DMS53 treated with DMSO at 0.1 percent for 48 hours (cell line): ENCODE results near the gene RAB27A.
"Not testable (repeated sequence)": the region's sequence is repeated elsewhere in the genome, so short reads cannot be mapped to it uniquely, and the experiment has no call there.

Source experiments
- DNase-seq: peaks from one replicate; lab custom pipeline; 2025; ENCODE audit not compliant: unreplicated experiment; lab: John Stamatoyannopoulos, UW

RAB27A gene

GRCh38 chr15:55289746-55290527 is at the start of gene RAB27A:
RAB27A (minus strand) TSS chr15:55289813; CDS start chr15:55234934, 54,879 bp downstream.
- peak; percentile 60 for DNase-seq

- DNase-seq: no peak
These were observed 47.5 kb upstream of the RAB27A start for GRCh38 chr15:55337160-55337559.

GRCh38 chr15:55334997-55335396 is 45.4 kb upstream of the RAB27A start:
- no peak for DNase-seq

GRCh38 chr15:55334371-55334770 is 44.8 kb upstream of the RAB27A start:
- no peak for DNase-seq

GRCh38 chr15:55327387-55327786 is 37.8 kb upstream of the RAB27A start:
- no peak for DNase-seq

GRCh38 chr15:55322467-55322866 is 32.9 kb upstream of the RAB27A start:
- no peak for DNase-seq

- DNase-seq: no peak
These were observed 31.4 kb upstream of the RAB27A start for GRCh38 chr15:55320963-55321362.

- DNase-seq: no peak
These were observed 30.6 kb upstream of the RAB27A start for GRCh38 chr15:55320238-55320550.

- no peak for DNase-seq
These were observed 30.1 kb upstream of the RAB27A start for GRCh38 chr15:55319537-55320237.

GRCh38 chr15:55318588-55319494 is 29.2 kb upstream of the RAB27A start, which contains the start of the genes PIGB and PIGBOS1:
PIGB (plus strand) TSS chr15:55319222; CDS start chr15:55319251, 29 bp downstream.
PIGBOS1 (minus strand) TSS chr15:55319123; CDS start chr15:55317792, 1,331 bp downstream.
- DNase-seq: peak; percentile 66

GRCh38 chr15:55302801-55303200 is 13.2 kb upstream of the RAB27A start:
- not testable (repeated sequence) for DNase-seq

GRCh38 chr15:55297315-55297714 is 7.7 kb upstream of the RAB27A start:
- no peak for DNase-seq

- DNase-seq: peak; percentile 60
These were observed 980 bp upstream of the RAB27A start for GRCh38 chr15:55290528-55291057.

- DNase-seq: no peak
These were observed 435 bp downstream of the RAB27A start for GRCh38 chr15:55289011-55289745.

- DNase-seq: no peak
These were observed 1.5 kb downstream of the RAB27A start for GRCh38 chr15:55288006-55288717.

- DNase-seq: not testable (repeated sequence)
These were observed 3.0 kb downstream of the RAB27A start for GRCh38 chr15:55286442-55287189.

GRCh38 chr15:55284426-55284825 is 5.2 kb downstream of the RAB27A start:
- DNase-seq: no peak

GRCh38 chr15:55283379-55284147 is 6.0 kb downstream of the RAB27A start:
- DNase-seq: no peak
